Measurements from ENCODE around the gene TMEM266.

The TMEM266 gene

DNA sequence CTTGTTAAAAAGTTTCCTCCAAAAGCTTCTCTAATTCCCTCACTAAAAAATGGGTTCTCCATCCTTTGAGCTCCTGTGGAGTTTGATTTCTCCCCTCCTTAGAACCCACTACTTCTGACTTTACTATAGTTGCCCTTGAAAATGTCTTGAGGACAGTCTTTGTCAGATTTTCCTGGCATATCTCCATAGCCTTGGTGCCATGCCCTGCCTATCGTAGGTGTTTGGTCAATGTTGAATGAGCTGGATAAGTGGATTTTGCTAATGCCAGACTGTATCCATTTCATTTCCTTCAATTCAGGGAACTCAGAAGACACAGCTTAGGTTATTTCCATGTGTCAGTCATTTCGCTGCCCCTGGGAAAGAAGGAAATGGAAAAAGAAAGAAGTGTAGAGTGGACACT is 40.6 kb downstream of the TMEM266 start:
- DNase-seq (ENCODE audit: low read depth), result no peak
- TF ChIP-seq, protein P1, sequence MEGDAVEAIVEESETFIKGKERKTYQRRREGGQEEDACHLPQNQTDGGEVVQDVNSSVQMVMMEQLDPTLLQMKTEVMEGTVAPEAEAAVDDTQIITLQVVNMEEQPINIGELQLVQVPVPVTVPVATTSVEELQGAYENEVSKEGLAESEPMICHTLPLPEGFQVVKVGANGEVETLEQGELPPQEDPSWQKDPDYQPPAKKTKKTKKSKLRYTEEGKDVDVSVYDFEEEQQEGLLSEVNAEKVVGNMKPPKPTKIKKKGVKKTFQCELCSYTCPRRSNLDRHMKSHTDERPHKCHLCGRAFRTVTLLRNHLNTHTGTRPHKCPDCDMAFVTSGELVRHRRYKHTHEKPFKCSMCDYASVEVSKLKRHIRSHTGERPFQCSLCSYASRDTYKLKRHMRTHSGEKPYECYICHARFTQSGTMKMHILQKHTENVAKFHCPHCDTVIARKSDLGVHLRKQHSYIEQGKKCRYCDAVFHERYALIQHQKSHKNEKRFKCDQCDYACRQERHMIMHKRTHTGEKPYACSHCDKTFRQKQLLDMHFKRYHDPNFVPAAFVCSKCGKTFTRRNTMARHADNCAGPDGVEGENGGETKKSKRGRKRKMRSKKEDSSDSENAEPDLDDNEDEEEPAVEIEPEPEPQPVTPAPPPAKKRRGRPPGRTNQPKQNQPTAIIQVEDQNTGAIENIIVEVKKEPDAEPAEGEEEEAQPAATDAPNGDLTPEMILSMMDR (IDR thresholded peaks at IDR 0.05; ENCODE audit: low read depth, low read length), result no peak
- no peak for TF ChIP-seq MYC (IDR thresholded peaks at IDR 0.05; ENCODE audit: low read depth, low read length)
- TF ChIP-seq POLR2A (IDR thresholded peaks at IDR 0.05; ENCODE audit: extremely low read depth, insufficient read length), result no peak
- H3K4me3 ChIP-seq (ENCODE audit: low read depth, low read length), result no peak overlapping the region

DNA sequence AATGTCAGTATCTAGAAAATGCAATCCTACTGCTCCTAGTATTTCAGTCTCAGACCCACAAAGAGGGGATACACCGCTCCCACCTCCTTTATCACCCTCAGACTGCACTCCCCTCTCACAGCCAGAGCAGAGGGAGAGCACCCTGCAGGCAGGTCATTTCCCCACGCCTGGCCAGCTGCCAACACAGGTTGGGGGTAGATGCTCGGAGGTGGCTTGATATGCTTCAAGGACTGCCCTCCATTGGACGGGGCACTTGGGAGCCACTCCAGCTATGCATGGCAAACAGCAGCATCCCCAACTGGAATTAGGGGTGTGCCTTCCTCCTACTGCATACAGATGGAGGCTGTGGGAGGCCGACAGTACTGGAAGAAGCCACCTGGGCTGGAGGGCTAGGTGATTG is 41.9 kb downstream of the TMEM266 start:
- no peak for DNase-seq (ENCODE audit: low read depth)
- no peak overlapping the region for H3K4me3 ChIP-seq (ENCODE audit: low read depth, low read length)
- TF ChIP-seq POLR2A (IDR thresholded peaks at IDR 0.05; ENCODE audit: extremely low read depth, insufficient read length), result no peak

GRCh38 chr15:76105391-76105790 is 45.6 kb downstream of the TMEM266 start:
- TF ChIP-seq MAX (IDR thresholded peaks at IDR 0.05; ENCODE audit: low read depth, low read length), result no peak
- TF ChIP-seq MYC (IDR thresholded peaks at IDR 0.05; ENCODE audit: low read depth, low read length), result no peak
- TF ChIP-seq, protein P1 (IDR thresholded peaks at IDR 0.05; ENCODE audit: low read depth, low read length), result no peak
- no peak for TF ChIP-seq POLR2A (IDR thresholded peaks at IDR 0.05; ENCODE audit: extremely low read depth, insufficient read length)
- DNase-seq (ENCODE audit: low read depth), result no peak
- no peak overlapping the region for H3K4me3 ChIP-seq (ENCODE audit: low read depth, low read length)

GRCh38 chr15:76105911-76106310 is 46.1 kb downstream of the TMEM266 start:
- no peak for TF ChIP-seq MAX (IDR thresholded peaks at IDR 0.05; ENCODE audit: low read depth, low read length)
- no peak for TF ChIP-seq POLR2A (IDR thresholded peaks at IDR 0.05; ENCODE audit: extremely low read depth, insufficient read length)
- TF ChIP-seq, protein P1 (IDR thresholded peaks at IDR 0.05; ENCODE audit: low read depth, low read length), result no peak
- no peak for TF ChIP-seq MYC (IDR thresholded peaks at IDR 0.05; ENCODE audit: low read depth, low read length)
- no peak for DNase-seq (ENCODE audit: low read depth)
- no peak overlapping the region for H3K4me3 ChIP-seq (ENCODE audit: low read depth, low read length)

- H3K4me3 ChIP-seq (ENCODE audit: low read depth, low read length), result no peak overlapping the region
- TF ChIP-seq POLR2A (IDR thresholded peaks at IDR 0.05; ENCODE audit: extremely low read depth, insufficient read length) (no peak), MAX (IDR thresholded peaks at IDR 0.05; ENCODE audit: low read depth, low read length) (no peak), MYC (IDR thresholded peaks at IDR 0.05; ENCODE audit: low read depth, low read length) (no peak)
- TF ChIP-seq, protein P1 (IDR thresholded peaks at IDR 0.05; ENCODE audit: low read depth, low read length), result no peak
- no peak for DNase-seq (ENCODE audit: low read depth)
Observed at GRCh38 chr15:76107169-76107568, 47.4 kb downstream of the TMEM266 start.

DNA sequence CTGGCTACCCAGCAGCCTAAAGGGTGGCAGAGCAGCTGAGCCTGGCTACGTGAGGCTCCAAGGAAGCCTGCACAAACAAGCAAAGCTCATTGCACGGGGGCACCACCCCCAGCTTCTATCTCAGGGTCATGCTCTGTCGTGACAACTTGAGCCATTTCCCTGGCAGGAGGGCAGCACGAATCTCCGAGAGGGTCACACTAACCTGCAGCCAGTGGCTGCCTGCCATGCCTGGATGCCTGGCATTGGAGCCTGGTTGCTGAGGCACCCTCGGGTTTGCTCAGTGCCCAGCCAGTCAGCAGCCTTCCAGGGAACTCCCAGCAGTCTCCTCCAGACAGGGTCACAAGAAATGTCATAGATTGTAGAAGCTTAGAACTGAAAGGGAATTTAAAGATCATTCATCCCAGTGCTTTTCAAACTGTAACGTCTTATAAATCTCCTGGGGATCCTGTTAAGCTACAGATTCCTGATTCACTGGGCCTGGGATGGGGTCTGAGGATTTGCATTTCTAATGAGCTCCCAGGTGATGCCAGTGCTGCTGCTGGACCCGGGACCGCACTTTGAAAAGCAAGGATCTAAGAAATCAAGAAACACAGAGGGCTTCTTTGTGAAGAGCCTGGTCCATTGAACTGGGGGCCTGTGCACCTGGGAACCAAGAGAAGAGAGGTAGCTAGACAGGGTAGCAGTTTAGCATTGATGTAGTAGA is 48.4 kb downstream of the TMEM266 start:
- no peak overlapping the region for H3K4me3 ChIP-seq (ENCODE audit: low read depth, low read length)
- DNase-seq (ENCODE audit: low read depth), result no peak
- TF ChIP-seq MAX (IDR thresholded peaks at IDR 0.05; ENCODE audit: low read depth, low read length) (no peak), POLR2A (IDR thresholded peaks at IDR 0.05; ENCODE audit: extremely low read depth, insufficient read length) (no peak), MYC (IDR thresholded peaks at IDR 0.05; ENCODE audit: low read depth, low read length) (no peak)
- TF ChIP-seq, protein P1 (IDR thresholded peaks at IDR 0.05; ENCODE audit: low read depth, low read length), result no peak
